Stimulated activated CD8-positive, alpha-beta memory T cell treated with anti-CD3 and anti-CD28 coated beads, Interleukin-4, amount 100 ng/mL, for 4 hours (primary cell): ENCODE data around the gene ZNF655.

Experiments used
- DNase-seq, 2 donors: peaks; one replicate each; pipeline ENCODE4 v3.0.0-alpha.2; 2020; ENCODE audit warnings: low read depth in 2 of 2, low spot score in 1 of 2

Gene ZNF655

DNA sequence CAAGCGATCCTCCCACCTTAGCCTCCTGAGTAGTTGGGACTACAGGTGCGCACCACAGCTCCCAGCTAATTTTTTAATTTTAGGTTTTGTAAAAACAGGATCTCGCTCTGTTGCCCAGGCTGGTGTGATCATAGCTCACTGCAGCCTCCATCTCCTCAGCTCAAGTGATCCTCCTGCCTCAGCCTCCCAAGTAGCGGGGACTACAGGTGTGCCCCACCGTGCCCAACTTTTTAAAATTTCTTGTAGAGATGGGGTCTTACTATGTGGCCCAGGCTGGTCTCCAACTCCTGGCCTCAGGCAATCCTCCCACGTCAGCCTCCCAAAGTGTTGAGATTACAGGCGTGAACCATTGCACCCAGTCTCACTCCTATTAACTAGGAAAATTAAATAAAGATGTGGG is 47.1 kb downstream of the ZNF655 start:
- no peak for DNase-seq

DNA sequence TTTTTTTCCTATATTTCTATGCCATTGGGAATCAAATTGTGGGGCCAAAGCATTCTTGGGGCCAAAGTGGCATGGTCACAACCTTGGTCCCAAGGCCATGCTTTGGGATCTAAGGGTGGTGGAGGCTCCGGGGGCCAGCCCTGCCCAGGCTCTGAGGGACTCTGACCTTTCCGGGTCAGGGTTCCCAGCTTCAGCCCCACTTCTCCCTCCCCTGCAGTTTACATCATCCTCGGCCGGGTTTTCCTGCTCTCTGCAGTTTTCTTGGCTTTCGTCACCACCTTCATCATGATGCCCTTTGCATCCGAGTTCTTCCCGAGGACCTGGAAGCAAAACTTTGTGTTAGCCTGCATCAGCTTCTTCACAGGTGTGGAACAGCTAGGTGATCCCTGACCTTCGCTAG is 48.1 kb downstream of the ZNF655 start:
- no peak for DNase-seq

DNA sequence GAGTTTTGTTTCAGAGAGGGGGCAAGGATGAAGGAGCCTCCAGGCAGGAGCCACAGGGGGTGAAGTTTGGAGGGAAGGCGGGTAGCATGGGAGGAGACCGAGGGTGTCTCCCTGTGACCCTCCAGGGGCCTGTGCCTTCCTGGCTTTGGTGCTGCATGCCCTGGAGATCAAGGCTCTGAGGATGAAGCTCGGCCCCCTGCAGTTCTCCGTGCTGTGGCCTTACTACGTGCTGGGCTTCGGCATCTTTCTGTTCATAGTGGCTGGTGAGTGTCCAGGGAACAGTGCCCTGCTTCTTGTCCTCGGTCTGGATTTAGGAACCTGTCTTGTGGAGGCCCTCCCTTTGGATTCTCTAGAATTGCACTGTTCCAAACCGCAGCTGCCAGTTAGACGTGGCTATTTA is 49.1 kb downstream of the ZNF655 start:
- DNase-seq, result no peak

DNA sequence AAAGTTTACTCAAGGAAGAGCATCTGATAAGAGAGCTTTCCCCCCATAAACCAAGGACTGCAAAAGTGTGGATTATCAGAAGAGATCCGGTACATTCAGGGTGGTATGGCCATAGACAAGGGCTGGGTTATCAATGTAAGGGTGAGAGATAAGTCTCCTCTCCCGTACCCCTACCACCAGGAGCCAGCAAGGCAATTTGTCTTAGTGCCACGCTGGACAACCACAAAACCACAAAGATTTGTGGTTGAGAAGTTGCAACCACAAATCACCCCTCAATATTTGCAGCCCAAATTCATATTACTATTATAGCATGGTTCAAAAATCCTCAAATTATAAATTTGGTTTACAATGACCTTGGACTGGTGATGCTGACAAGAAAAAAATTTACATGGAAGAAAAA is 56.1 kb downstream of the ZNF655 start:
- DNase-seq, result no peak

DNA sequence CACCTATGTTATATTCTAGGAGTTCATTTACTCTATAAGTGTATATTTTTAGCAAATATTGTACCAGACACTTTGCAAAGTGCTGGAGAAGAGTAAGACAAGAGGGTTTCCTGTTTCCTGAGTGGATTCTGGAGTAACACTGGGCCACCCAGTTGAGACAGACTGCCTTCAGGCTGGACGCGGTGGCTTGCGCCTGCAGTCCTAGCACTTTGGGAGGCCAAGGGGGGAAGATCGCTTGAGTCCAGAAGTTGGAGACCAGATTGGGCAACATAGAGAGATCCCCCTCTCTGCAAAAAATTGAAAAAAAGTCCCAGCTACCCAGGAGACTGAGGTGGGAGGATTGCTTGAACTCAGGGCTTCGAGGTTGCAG is 57.5 kb downstream of the ZNF655 start:
- DNase-seq, result no peak

DNA sequence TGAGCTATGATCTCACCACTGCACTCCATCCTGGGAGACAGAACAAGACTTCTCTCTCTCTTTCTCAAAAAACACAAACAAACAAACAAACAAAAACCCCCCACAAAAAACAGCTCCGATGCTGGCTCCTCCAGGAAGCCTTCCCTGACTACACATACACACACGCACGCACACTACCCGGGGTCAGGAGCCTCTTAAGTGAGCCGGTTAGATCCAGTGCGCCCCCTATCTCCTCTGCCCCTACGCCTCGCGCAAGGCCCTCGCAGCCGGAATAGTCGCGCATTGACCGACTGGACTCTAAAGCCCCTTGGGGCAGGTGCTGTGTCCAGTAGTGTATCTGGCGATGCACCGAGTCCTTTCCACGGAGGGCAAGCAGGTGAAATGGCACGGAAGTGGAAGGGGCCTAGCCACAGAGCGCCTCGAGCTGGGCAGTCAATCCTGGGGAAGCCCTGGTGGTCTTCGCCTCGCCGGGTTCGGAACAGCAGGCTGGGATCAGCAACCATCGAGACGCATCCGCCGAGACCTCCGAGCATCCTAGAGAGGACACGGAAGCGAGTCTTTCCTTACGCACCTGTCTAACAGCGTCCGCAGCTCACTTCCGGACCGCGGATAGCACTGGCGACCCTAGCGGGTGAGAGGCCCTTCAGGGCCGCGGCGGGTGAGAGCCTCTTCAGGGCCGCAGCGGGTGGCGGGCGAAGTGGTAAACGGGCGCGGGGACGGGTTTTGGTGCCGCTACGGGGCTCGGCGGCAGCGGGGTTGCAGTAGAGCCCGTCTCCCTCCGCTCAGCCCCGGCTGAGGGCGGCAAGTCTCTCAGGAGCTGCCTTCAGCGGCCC is 58.1 kb downstream of the ZNF655 start, which contains the start of gene ZSCAN25:
ZSCAN25 (plus strand) TSS at position 588 of the 833 bp plus-strand sequence. CDS start 2,661 bp downstream, outside the sequence.
- DNase-seq, result peak; percentile 63 to 73

DNA sequence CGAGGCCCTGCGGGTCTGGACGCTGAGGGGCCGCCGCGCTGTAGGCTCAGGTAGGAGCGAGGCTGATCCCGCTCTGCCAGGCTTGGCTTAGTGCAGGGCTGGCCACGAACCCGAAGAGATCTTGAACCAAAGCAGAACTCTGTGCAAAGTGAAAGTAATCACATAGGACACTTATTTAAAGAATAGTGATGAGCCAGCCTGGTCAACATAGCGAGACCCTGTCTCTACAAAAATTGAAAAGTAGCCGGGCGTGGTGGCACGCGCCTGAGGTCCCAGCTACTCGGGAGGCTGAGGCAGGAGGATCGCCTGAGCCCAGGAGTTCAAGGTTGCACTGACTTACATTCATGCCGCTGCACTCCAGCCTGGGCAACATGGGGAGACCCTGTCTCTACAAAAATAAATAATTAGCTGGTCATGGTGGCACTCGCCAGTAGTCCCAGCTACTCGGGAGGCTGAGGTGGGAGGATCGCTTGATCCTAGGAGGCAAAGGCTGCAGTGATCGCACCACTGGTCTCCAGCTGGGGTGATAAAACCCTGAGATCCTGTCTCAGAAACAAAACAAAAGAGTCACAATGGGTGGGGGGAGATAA is 58.8 kb downstream of the ZNF655 start:
- no peak for DNase-seq

GRCh38 chr7:99618726-99619125 is 60.3 kb downstream of the ZNF655 start:
- DNase-seq, result no peak

DNA sequence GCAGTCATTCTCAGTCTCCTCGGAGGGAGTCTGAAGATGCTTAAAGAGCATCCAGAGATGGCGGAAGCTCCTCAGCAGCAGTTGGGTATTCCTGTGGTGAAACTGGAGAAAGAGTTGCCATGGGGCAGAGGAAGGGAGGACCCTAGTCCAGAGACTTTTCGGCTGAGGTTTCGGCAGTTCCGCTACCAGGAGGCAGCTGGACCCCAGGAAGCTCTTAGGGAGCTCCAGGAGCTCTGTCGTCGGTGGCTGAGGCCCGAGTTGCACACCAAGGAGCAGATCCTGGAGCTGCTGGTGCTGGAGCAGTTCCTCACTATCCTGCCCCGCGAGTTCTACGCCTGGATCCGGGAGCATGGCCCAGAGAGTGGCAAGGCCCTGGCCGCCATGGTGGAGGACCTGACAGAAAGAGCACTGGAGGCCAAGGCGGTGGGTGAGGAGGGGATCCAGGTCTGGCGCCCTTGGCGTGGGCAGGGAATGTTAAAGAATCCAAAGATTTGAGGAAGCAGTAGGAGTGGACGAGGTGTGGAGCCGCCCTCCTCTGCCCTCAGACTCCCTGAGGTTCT is 61.2 kb downstream of the ZNF655 start:
- no peak for DNase-seq

DNA sequence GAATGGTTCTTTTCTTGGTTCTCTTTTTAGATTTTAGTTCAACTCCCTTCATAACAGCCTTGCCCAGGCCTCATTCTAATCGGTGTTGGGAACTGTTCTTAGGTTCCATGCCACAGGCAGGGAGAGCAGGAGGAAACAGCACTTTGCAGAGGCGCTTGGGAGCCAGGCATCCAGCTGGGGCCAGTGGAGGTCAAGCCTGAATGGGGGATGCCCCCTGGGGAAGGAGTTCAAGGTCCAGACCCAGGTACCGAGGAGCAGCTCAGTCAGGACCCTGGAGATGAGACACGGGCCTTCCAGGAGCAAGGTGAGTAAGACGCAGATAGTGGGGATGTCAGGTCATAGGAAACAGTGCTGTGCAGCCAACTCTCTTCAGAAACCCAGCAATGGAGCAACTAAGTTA is 62.8 kb downstream of the ZNF655 start:
- DNase-seq, result no peak

DNA sequence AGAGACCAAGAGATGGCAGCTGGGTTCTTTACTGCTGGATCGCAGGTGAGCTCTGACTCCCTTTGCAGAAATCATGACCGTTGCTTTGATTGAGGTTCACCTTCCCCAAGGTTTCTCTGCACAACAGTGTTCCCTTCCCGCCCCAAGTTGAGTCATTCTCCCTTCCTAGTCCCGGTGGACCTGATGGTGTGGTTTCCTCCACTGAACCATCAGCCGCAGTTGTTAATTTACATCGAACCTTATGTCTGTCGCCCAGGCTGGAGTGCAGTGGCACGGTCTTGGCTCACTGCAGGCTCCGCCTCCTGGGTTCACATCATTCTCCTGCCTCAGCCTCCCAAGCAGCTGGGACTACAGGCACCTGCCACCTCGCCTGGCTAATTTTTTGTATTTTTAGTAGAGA is 64.2 kb downstream of the ZNF655 start:
- DNase-seq, result no peak

DNA sequence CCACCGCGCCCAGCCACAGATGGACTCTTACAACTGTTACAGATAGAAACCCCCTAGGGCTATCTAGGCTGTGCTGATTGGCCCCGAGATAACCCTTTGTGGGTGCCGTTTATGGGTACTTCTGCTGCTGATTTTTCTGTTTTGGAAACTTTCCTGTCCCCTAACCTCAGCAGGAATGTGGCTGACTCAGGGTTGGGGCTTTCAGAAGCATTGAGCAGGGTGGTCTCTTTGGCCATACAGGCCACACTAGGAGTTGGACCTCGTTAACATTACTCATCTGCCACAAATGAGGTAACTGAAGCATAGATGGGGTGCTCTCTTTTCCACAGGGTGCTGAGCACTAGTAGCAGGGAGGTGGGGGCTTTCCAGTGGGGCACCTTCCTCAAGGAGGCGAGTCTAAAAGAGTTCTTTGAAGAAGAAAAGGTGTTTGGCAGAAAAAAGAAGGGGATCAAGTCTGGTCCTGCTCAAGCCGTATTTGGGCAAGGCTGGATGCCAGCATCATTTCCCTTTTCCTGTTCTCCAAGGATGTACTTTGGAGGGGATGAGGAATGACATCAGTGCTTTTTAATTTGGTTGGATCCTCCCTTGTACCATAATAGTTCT is 64.8 kb downstream of the ZNF655 start:
- no peak for DNase-seq

GRCh38 chr7:99623702-99624447 is 65.4 kb downstream of the ZNF655 start:
- DNase-seq, result no peak

GRCh38 chr7:99624484-99624883 is 66.0 kb downstream of the ZNF655 start:
- DNase-seq, result peak in 1 of 2 donors; percentile 53

- no peak for DNase-seq
These were observed 66.9 kb downstream of the ZNF655 start for GRCh38 chr7:99625321-99625720.

DNA sequence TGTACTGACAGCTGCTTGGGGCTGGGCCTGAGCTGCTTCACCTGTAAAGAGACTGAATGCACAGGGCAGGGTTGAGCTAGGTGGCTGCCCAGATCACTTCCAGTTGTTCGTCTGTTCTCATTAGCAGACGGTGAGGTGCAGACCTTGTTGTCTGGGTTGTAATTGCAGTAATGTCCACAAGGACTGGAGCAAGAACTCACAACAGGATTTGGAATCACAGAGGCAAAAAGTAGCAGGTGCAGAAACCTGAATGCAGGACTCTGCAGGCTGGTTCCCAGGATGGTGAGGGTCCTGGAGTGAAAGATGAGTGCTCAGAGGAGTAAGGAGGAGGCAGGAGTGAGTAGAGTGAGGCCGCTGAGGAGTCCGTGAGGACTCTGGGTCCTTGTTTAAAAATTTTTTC is 67.5 kb downstream of the ZNF655 start:
- no peak for DNase-seq
